MM.1S (cell line): ENCODE measurements around the gene FOXI1.

Experiments
- EZH2 ChIP-seq: fragments of 300-600 bp; sonication (generic); optimal IDR thresholded peaks from 2 replicates; pipeline ENCODE3; 2017; ENCODE audit warnings: low read depth, mild to moderate bottlenecking, antibody characterized with exemption, low read length, mixed read lengths
- EZH2phosphoT487 ChIP-seq: fragments of 300-600 bp; sonication (generic); IDR thresholded peaks from 2 replicates; pipeline ENCODE4 v1.6.1; 2018; ENCODE audit warnings: antibody characterized with exemption, low read length
- TF ChIP-seq, protein P1 (sequence below): fragments of 300-600 bp; sonication (generic); IDR thresholded peaks from 2 replicates; pipeline ENCODE4 v1.5.1; 2016; ENCODE audit warnings: antibody characterized with exemption, low read length, mixed read lengths

DNA sequence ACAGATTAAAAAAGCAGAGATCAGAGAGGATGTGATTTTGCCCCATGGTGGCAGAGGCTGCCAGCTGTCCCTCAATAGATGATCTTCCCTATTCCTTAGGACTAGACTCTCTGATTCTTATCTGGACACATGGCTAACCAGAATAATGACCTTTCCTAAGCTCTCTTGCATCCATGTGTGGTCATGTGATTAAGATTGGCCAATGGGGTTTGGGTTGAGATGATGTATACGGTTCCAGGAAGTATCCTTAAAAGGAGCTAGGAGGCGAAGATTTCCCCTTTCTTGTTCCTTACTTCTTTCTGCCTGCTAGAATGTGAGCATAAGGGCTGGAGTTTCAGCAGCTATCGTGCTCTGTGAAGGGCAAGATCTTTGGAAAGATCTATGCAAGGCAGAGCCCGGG, 39.8 kb downstream of the FOXI1 start:
- TF ChIP-seq EZH2 = no peak
- TF ChIP-seq, protein P1, sequence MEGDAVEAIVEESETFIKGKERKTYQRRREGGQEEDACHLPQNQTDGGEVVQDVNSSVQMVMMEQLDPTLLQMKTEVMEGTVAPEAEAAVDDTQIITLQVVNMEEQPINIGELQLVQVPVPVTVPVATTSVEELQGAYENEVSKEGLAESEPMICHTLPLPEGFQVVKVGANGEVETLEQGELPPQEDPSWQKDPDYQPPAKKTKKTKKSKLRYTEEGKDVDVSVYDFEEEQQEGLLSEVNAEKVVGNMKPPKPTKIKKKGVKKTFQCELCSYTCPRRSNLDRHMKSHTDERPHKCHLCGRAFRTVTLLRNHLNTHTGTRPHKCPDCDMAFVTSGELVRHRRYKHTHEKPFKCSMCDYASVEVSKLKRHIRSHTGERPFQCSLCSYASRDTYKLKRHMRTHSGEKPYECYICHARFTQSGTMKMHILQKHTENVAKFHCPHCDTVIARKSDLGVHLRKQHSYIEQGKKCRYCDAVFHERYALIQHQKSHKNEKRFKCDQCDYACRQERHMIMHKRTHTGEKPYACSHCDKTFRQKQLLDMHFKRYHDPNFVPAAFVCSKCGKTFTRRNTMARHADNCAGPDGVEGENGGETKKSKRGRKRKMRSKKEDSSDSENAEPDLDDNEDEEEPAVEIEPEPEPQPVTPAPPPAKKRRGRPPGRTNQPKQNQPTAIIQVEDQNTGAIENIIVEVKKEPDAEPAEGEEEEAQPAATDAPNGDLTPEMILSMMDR = no peak
- no peak for TF ChIP-seq EZH2phosphoT487
